Activated B cell treated with CpG ODN at 0.5 μM for 24 hours (primary cell): ENCODE results near the gene RASA3. TPM values are rescaled to one million over a fixed set of nuclear protein-coding genes. Genes with fewer than 3 reads are reported as not detected.

Source experiments
- ATAC-seq: fragments of 200-7000 bp; cut with Tn5 transposase; one replicate; pipeline ENCODE4 v1.10.0; 2021; ENCODE audit warnings: low read depth, mild to moderate bottlenecking, moderate library complexity
- CTCF ChIA-PET: fragments of 350-600 bp; sonication (Branson Sonifier 250); formaldehyde crosslinking; loops from one replicate; lab custom pipeline; 2021; ENCODE audit warnings: antibody characterized with exemption; lab: Charles Lee
- POLR2A ChIA-PET: fragments of 350-600 bp; sonication (Branson Sonifier 250); formaldehyde crosslinking; loops from one replicate; lab custom pipeline; 2021; ENCODE audit warnings: antibody characterized with exemption; lab: Charles Lee
- DNase-seq: peaks from one replicate; pipeline ENCODE4 v3.0.0; 2022
- H3K27ac Mint-ChIP-seq: one replicate; pipeline ENCODE4 v1.8.0; 2020; ENCODE audit warnings: mixed read lengths
- H3K27me3 Mint-ChIP-seq: one replicate; pipeline ENCODE4 v1.8.0; 2021; ENCODE audit warnings: mixed read lengths
- H3K36me3 Mint-ChIP-seq: one replicate; pipeline ENCODE4 v1.8.0; 2021; ENCODE audit warnings: low read depth, mixed read lengths
- H3K4me1 Mint-ChIP-seq: one replicate; pipeline ENCODE4 v1.8.0; 2021; ENCODE audit warnings: mixed read lengths
- H3K4me3 Mint-ChIP-seq: one replicate; pipeline ENCODE4 v1.8.0; 2020; ENCODE audit warnings: mild to moderate bottlenecking, mixed read lengths
- H3K9me3 Mint-ChIP-seq: one replicate; pipeline ENCODE4 v1.8.0; 2020; ENCODE audit warnings: mixed read lengths
- CTCF ChIP-seq: fragments of 200-600 bp; IDR thresholded peaks from one replicate; pipeline ENCODE4 v1.8.0; 2022; ENCODE audit warnings: antibody characterized with exemption, mild to moderate bottlenecking
- intact Hi-C: fragments of 100-400 bp; cut with micrococcal nuclease; formaldehyde crosslinking; loops from one replicate; pipeline ENCODE4 v1.15.1; 2024
- total RNA-seq: library from RNA; stranded (reverse); gene quantifications from 2 replicates; pipeline ENCODE4 v1.2.3, GENCODE V29; 2022

The RASA3 gene
- total RNA-seq, 1 donor from 2014 or later, result 20.4 TPM

DNA sequence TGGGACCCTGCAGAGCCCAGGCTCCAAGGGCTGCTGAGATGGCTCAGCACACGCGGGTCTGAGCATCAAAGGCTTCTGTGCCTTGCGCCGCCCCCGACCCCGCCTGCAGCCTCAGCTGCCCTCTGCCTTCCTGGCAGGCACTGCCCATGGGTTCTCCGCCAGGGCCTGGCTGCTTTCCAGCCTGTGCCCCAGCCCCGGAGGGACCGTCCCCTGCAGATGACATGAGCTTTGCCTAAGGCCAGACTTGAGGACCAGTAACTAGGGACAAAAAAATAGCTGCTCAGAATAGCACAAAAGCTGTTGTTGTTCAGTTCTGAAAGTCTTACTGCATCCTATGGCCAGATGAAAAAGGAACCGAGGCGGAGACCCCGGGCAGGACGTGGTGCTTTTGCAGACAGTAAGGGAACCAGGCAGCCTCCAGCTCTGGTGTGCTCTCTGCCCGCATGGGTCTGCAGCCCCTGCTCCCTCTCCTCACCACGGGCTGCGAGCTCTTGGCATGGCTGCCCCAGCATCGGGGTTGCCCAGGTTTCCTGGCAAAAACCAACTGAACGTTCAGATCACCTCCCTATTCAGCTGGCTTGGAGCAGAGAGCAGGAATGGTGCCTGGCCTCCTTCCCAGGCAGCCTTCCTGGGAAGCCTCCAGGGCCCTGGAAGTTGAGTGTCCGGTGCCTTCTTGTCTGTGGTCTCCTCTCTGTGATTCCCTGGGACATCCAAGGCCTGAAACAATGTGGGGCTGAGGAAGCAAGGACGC, 34.1 kb upstream of the RASA3 start:
- Mint-ChIP-seq H3K36me3 (no peaks in the 10 kb centered on the region), H3K27me3 (peaks cover 19% of the 10 kb centered on the region), H3K4me1 (peaks cover 24% of the 10 kb centered on the region), H3K9me3 (no peaks in the 10 kb centered on the region), H3K27ac (no peak overlapping the region), H3K4me3 (no peak overlapping the region)
- POLR2A ChIA-PET, result no interaction called here
- DNase-seq, result no peak
- TF ChIP-seq CTCF, result no peak
- CTCF ChIA-PET, result no interaction called here
- no peak for ATAC-seq
- intact Hi-C loops, result no loop called here

DNA sequence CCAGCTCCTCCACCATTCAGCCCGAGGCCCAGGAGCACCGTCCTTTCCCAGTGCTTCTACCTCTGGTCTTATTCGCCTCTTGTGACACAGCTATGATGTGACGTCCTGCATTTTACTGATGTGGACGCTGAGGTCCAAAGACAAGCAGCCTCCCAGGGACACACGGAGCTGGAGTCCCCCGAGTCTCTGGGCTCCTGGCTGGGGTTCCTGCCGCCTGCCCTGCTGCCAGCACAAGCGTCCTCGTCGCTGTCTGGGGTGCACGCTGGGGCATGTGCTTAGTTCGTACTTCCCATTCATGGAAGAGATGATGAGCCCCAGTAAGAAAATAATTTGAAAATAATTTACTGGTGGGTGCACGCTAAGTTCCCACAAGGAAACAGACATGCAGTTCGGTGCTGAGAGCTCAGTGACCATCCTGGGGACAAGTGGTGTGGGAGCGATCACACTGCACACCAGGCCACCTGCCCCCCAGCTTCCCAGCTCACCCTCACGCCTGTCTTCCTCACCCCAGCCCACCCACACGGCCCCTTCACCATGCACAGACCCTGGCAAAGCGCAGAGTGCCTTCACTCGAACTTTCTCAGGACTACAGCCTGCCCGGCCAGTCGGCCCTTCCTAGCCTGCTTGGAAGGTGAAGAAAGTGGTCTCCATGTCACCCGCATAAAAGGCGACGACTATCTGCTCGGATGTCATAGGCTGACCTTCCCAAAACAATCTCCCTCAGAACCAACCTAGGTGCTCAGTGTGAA, 32.4 kb upstream of the RASA3 start:
- peaks cover 39% of the 10 kb centered on the region for H3K4me1 Mint-ChIP-seq
- no peaks in the 10 kb centered on the region for H3K36me3 Mint-ChIP-seq
- peaks cover 19% of the 10 kb centered on the region for H3K27me3 Mint-ChIP-seq
- CTCF ChIA-PET, result no interaction called here
- no peak for TF ChIP-seq CTCF
- H3K27ac Mint-ChIP-seq, result no peak overlapping the region
- H3K9me3 Mint-ChIP-seq, result no peaks in the 10 kb centered on the region
- POLR2A ChIA-PET, result no interaction called here
- intact Hi-C loops, result no loop called here
- no peak overlapping the region for H3K4me3 Mint-ChIP-seq
- no peak for DNase-seq
- no peak for ATAC-seq

- DNase-seq (no peak), ATAC-seq (no peak)
- H3K9me3 Mint-ChIP-seq, result no peaks in the 10 kb centered on the region
- ChIA-PET POLR2A (no interaction called here), CTCF (no interaction called here)
- peaks cover 47% of the 10 kb centered on the region for H3K4me1 Mint-ChIP-seq
- no peak for TF ChIP-seq CTCF
- H3K27me3 Mint-ChIP-seq, result peaks cover 16% of the 10 kb centered on the region
- H3K4me3 Mint-ChIP-seq, result no peak overlapping the region
- no peak overlapping the region for H3K27ac Mint-ChIP-seq
- intact Hi-C loops, result no loop called here
- no peaks in the 10 kb centered on the region for H3K36me3 Mint-ChIP-seq
Observed at GRCh38 chr13:114164053-114164452, 31.6 kb upstream of the RASA3 start.

- no peaks in the 10 kb centered on the region for H3K9me3 Mint-ChIP-seq
- H3K27ac Mint-ChIP-seq, result no peak overlapping the region
- POLR2A ChIA-PET, result interaction anchor here (0.5 to 1.2 kb wide), 2 partner anchors 9 to 137 kb away, joined by 3 read pairs; no protein-coding TSS in a partner anchor
- H3K4me1 Mint-ChIP-seq, result peaks cover 53% of the 10 kb centered on the region
- intact Hi-C loops, result loop anchor here (2.0 kb wide), 1 partner anchor 20 kb away; no protein-coding TSS in a partner anchor
- no peak for TF ChIP-seq CTCF
- H3K27me3 Mint-ChIP-seq, result peaks cover 13% of the 10 kb centered on the region
- peak overlapping the region; percentile 80 for H3K4me3 Mint-ChIP-seq
- CTCF ChIA-PET, result interaction anchor here (1.0 kb wide), 1 partner anchor 17 kb away, joined by 3 read pairs; no protein-coding TSS in a partner anchor
- no peak for ATAC-seq
- H3K36me3 Mint-ChIP-seq, result no peaks in the 10 kb centered on the region
- no peak for DNase-seq
Observed at GRCh38 chr13:114162533-114162922, 30.1 kb upstream of the RASA3 start.
